ENCODE measurements around the gene CCDC68. TPM values are rescaled to one million over a fixed set of nuclear protein-coding genes. Genes with fewer than 3 reads are reported as not detected.

Gene CCDC68
- total RNA-seq, 1 experiment from 2014 or later = 6.9 TPM

- H3K9me3 Mint-ChIP-seq (ENCODE audit: unreplicated experiment) = no peaks in the 10 kb centered on the region
- H3K4me1 Mint-ChIP-seq (ENCODE audit: low read depth, unreplicated experiment) = peaks cover 6% of the 10 kb centered on the region
- no peak for DNase-seq
- TF ChIP-seq CTCF (IDR thresholded peaks at IDR 0.05; ENCODE audit: insufficient read depth in 1 of 2, low read depth in 1 of 2, low read length in 1 of 2, severe bottlenecking in 1 of 2, unreplicated experiment in 1 of 2) = no peak
- no peaks in the 10 kb centered on the region for H3K9me3 ChIP-seq
- no peak overlapping the region for H3K4me3 Mint-ChIP-seq (ENCODE audit: unreplicated experiment)
- no peaks in the 10 kb centered on the region for H3K36me3 ChIP-seq (ENCODE audit: control insufficient read depth, insufficient read depth, low read length)
- H3K4me1 ChIP-seq = peaks cover 17% of the 10 kb centered on the region
- BruUV-seq (replicated peaks) = no TSS peak
- POLR2A ChIA-PET = no interaction called here
- H3K27ac Mint-ChIP-seq (ENCODE audit: unreplicated experiment) = peak overlapping the region; percentile 83
- peaks cover 13% of the 10 kb centered on the region for H3K36me3 Mint-ChIP-seq (ENCODE audit: insufficient read depth, unreplicated experiment)
- intact Hi-C loops (cut with micrococcal nuclease; ENCODE audit: unreplicated experiment) = loop anchor here (5.0 kb wide), 1 partner anchor 95 kb away; no protein-coding TSS in a partner anchor
- H3K4me3 ChIP-seq (ENCODE audit: low read depth, low read length) = no peak overlapping the region
- CTCF ChIA-PET = no interaction called here
- no peaks in the 10 kb centered on the region for H3K27me3 ChIP-seq (replicated peaks; ENCODE audit: control insufficient read depth, insufficient read depth, low read length)
- no peaks in the 10 kb centered on the region for H3K27me3 Mint-ChIP-seq (ENCODE audit: insufficient read depth, unreplicated experiment)
Observed at GRCh38 chr18:55002261-55002660, 43.0 kb upstream of the CCDC68 start.

DNA sequence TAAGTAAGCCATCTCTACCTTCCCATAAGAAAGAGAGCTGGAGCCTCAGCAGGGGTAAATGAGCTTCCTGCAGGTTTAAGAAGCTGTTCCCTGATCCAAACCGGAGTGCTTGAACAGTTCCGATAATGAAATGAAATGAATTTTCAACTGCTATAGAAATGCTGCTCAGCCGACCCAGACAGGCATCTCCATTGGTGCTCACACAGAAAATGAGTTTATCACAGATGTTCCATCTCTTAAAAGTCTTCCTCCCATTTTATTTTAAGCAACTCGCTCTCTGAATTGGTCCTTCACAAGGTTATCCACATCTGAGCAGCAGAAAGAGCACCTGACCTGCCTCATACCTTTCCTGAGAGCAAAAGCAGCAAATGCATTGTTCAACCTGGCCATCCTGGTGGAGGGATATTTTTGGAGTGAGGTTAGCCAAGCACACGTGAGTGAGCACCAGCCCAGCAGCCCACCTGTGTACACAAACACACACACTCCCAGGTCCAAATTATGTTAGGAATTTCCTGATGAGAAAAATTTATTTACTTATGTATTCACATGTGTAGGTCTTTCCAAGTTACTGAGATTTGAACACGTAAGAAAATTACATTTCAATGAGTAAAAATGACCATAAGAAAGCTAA is 42.2 kb upstream of the CCDC68 start:
- Histone ChIP-seq H3K36me3 (ENCODE audit: control insufficient read depth, insufficient read depth, low read length) (no peaks in the 10 kb centered on the region), H3K9me3 (no peaks in the 10 kb centered on the region), H3K4me3 (ENCODE audit: low read depth, low read length) (no peak overlapping the region), H3K4me1 (peaks cover 17% of the 10 kb centered on the region), H3K27me3 (replicated peaks; ENCODE audit: control insufficient read depth, insufficient read depth, low read length) (no peaks in the 10 kb centered on the region)
- H3K4me3 Mint-ChIP-seq (ENCODE audit: unreplicated experiment) = peak overlapping the region; percentile 68
- TF ChIP-seq CTCF (IDR thresholded peaks at IDR 0.05; ENCODE audit: insufficient read depth in 1 of 2, low read depth in 1 of 2, low read length in 1 of 2, severe bottlenecking in 1 of 2, unreplicated experiment in 1 of 2) = no peak
- H3K27ac Mint-ChIP-seq (ENCODE audit: unreplicated experiment) = peak overlapping the region; percentile 83
- BruUV-seq (replicated peaks) = no TSS peak
- H3K9me3 Mint-ChIP-seq (ENCODE audit: unreplicated experiment) = no peaks in the 10 kb centered on the region
- H3K36me3 Mint-ChIP-seq (ENCODE audit: insufficient read depth, unreplicated experiment) = peaks cover 13% of the 10 kb centered on the region
- DNase-seq = peak; percentile 64 to 76
- peaks cover 6% of the 10 kb centered on the region for H3K4me1 Mint-ChIP-seq (ENCODE audit: low read depth, unreplicated experiment)
- ChIA-PET CTCF (no interaction called here), POLR2A (no interaction called here)
- intact Hi-C loops (cut with micrococcal nuclease; ENCODE audit: unreplicated experiment) = loop anchor here (5.0 kb wide), 1 partner anchor 96 kb away; no protein-coding TSS in a partner anchor
- H3K27me3 Mint-ChIP-seq (ENCODE audit: insufficient read depth, unreplicated experiment) = no peaks in the 10 kb centered on the region

GRCh38 chr18:55000529-55000928 is 41.3 kb upstream of the CCDC68 start:
- H3K4me1 ChIP-seq = peaks cover 17% of the 10 kb centered on the region
- no peaks in the 10 kb centered on the region for H3K27me3 ChIP-seq (replicated peaks; ENCODE audit: control insufficient read depth, insufficient read depth, low read length)
- Mint-ChIP-seq H3K27ac (ENCODE audit: unreplicated experiment) (peak overlapping the region; percentile 83), H3K27me3 (ENCODE audit: insufficient read depth, unreplicated experiment) (no peaks in the 10 kb centered on the region), H3K4me1 (ENCODE audit: low read depth, unreplicated experiment) (peaks cover 6% of the 10 kb centered on the region), H3K36me3 (ENCODE audit: insufficient read depth, unreplicated experiment) (peaks cover 13% of the 10 kb centered on the region), H3K9me3 (ENCODE audit: unreplicated experiment) (no peaks in the 10 kb centered on the region), H3K4me3 (ENCODE audit: unreplicated experiment) (peak overlapping the region; percentile 68)
- no peak for DNase-seq
- ChIA-PET CTCF (no interaction called here), POLR2A (no interaction called here)
- no TSS peak for BruUV-seq (replicated peaks)
- no peak overlapping the region for H3K4me3 ChIP-seq (ENCODE audit: low read depth, low read length)
- intact Hi-C loops (cut with micrococcal nuclease; ENCODE audit: unreplicated experiment) = loop anchor here (5.0 kb wide), 1 partner anchor 97 kb away; no protein-coding TSS in a partner anchor
- H3K36me3 ChIP-seq (ENCODE audit: control insufficient read depth, insufficient read depth, low read length) = no peaks in the 10 kb centered on the region
- H3K9me3 ChIP-seq = no peaks in the 10 kb centered on the region
- no peak for TF ChIP-seq CTCF (IDR thresholded peaks at IDR 0.05; ENCODE audit: insufficient read depth in 1 of 2, low read depth in 1 of 2, low read length in 1 of 2, severe bottlenecking in 1 of 2, unreplicated experiment in 1 of 2)

Data from Caco-2 (cell line).